ENCODE measurements around the gene NTHL1. TPM values are rescaled to one million over a fixed set of nuclear protein-coding genes. Genes with fewer than 3 reads are reported as not detected.

Gene NTHL1
- total and polyA plus RNA-seq, 10 of the 15 experiments (the other 5 are each of a cell fraction or from before 2014, with no cell fraction given) = 0.85 to 54.7 (median 39.0) TPM

MicroRNA genes within 50 kb of the gene (microRNA counts, 767-probe panel; counts per million panel counts)
- microRNA hsa-miR-1225-3p (1,438 counts per million, percentile 53 among the panel's probes with 10 or more counts), microRNA hsa-miR-1225-5p (1,512 counts per million, percentile 58 among the panel's probes with 10 or more counts)

Small RNAs within 50 kb of the gene (microRNA-seq; reads per million reads assigned to microRNA genes)
- not detected for gene MIR1225

Small RNAs within 50 kb of the gene (small RNA-seq; reads per million reads assigned to genes)
- not detected for gene MIR1225
- not detected for gene RN7SL219P

Other genes starting within 250 kb of the NTHL1 start
Only the 7 nearest of the 28 such genes appear.
- 0.33 and 0.34 TPM in 2 replicates for gene NOXO1, start 66.4 kb downstream of the NTHL1 start, total RNA-seq (2014; rRNA removed)
- not detected in 2 replicates for gene NOXO1, start 66.4 kb downstream of the NTHL1 start, total RNA-seq (2014; rRNA removed; fragmentation: Illumina TruSeq; extraction: Trizol)
- 0.26 and 0.40 TPM in 2 replicates for gene NOXO1, start 66.4 kb downstream of the NTHL1 start, total RNA-seq (2021)
- gene NOXO1, start 66.4 kb downstream of the NTHL1 start, polyA plus RNA-seq (2011; rRNA removed) = 0.14 and 0.26 TPM in 2 replicates
- 0.09 TPM in 1 of 2 replicates, not detected in the other for gene NOXO1, start 66.4 kb downstream of the NTHL1 start, polyA plus RNA-seq (2014; fragmentation: Illumina TruSeq; extraction: Trizol)
- not detected for gene NOXO1, start 66.4 kb downstream of the NTHL1 start, polyA plus RNA-seq (2014; fragmentation: Nextera tagmentation; extraction: Ambion mirVana)
- 0.46 and 0.76 TPM in 2 replicates for gene NOXO1, start 66.4 kb downstream of the NTHL1 start, polyA plus RNA-seq (2014; rRNA removed)
- under 1 TPM in 1 of 2 experiments, not detected in 1; 0.14 TPM for gene NOXO1, start 66.4 kb downstream of the NTHL1 start, polyA plus RNA-seq (2016; fragmentation: Nextera tagmentation; extraction: Ambion mirVana)
- gene GFER, start 63.6 kb downstream of the NTHL1 start, total RNA-seq (2014; rRNA removed) = 36.6 and 38.2 TPM in 2 replicates
- gene GFER, start 63.6 kb downstream of the NTHL1 start, total RNA-seq (2014; rRNA removed; fragmentation: Illumina TruSeq; extraction: Trizol) = 19.8 and 20.7 TPM in 2 replicates
- 46.2 and 46.7 TPM in 2 replicates for gene GFER, start 63.6 kb downstream of the NTHL1 start, total RNA-seq (2021)
- gene GFER, start 63.6 kb downstream of the NTHL1 start, polyA plus RNA-seq (2011; rRNA removed) = 13.7 and 24.3 TPM in 2 replicates
- 4.8 and 19.7 TPM in 2 replicates for gene GFER, start 63.6 kb downstream of the NTHL1 start, polyA plus RNA-seq (2014; fragmentation: Illumina TruSeq; extraction: Trizol)
- 1 to 10 TPM; 2.4 to 9.2 TPM for gene GFER, start 63.6 kb downstream of the NTHL1 start, polyA plus RNA-seq (2014; fragmentation: Nextera tagmentation; extraction: Ambion mirVana)
- gene GFER, start 63.6 kb downstream of the NTHL1 start, polyA plus RNA-seq (2014; rRNA removed) = 46.4 and 62.0 TPM in 2 replicates
- 10 to 100 TPM; 55.8 to 57.7 TPM for gene GFER, start 63.6 kb downstream of the NTHL1 start, polyA plus RNA-seq (2016; fragmentation: Nextera tagmentation; extraction: Ambion mirVana)
- 14.8 and 18.1 TPM in 2 replicates for gene SYNGR3, start 57.9 kb downstream of the NTHL1 start, total RNA-seq (2014; rRNA removed)
- 5.9 and 6.0 TPM in 2 replicates for gene SYNGR3, start 57.9 kb downstream of the NTHL1 start, total RNA-seq (2014; rRNA removed; fragmentation: Illumina TruSeq; extraction: Trizol)
- gene SYNGR3, start 57.9 kb downstream of the NTHL1 start, total RNA-seq (2021) = 14.1 and 16.4 TPM in 2 replicates
- 7.4 and 10.5 TPM in 2 replicates for gene SYNGR3, start 57.9 kb downstream of the NTHL1 start, polyA plus RNA-seq (2011; rRNA removed)
- 3.4 and 7.2 TPM in 2 replicates for gene SYNGR3, start 57.9 kb downstream of the NTHL1 start, polyA plus RNA-seq (2014; fragmentation: Illumina TruSeq; extraction: Trizol)
- 1 to 10 TPM; 1.2 to 2.0 TPM for gene SYNGR3, start 57.9 kb downstream of the NTHL1 start, polyA plus RNA-seq (2014; fragmentation: Nextera tagmentation; extraction: Ambion mirVana)
- gene SYNGR3, start 57.9 kb downstream of the NTHL1 start, polyA plus RNA-seq (2014; rRNA removed) = 13.8 and 13.9 TPM in 2 replicates
- gene SYNGR3, start 57.9 kb downstream of the NTHL1 start, polyA plus RNA-seq (2016; fragmentation: Nextera tagmentation; extraction: Ambion mirVana) = 1 to 10 TPM; 3.5 to 5.6 TPM
- 14.7 and 20.6 TPM in 2 replicates for gene ZNF598, start 38.0 kb downstream of the NTHL1 start, total RNA-seq (2014; rRNA removed)
- gene ZNF598, start 38.0 kb downstream of the NTHL1 start, total RNA-seq (2014; rRNA removed; fragmentation: Illumina TruSeq; extraction: Trizol) = 11.0 and 14.4 TPM in 2 replicates
- gene ZNF598, start 38.0 kb downstream of the NTHL1 start, total RNA-seq (2021) = 71.3 and 74.0 TPM in 2 replicates
- 4.7 and 12.7 TPM in 2 replicates for gene ZNF598, start 38.0 kb downstream of the NTHL1 start, polyA plus RNA-seq (2011; rRNA removed)
- 5.8 and 14.4 TPM in 2 replicates for gene ZNF598, start 38.0 kb downstream of the NTHL1 start, polyA plus RNA-seq (2014; fragmentation: Illumina TruSeq; extraction: Trizol)
- gene ZNF598, start 38.0 kb downstream of the NTHL1 start, polyA plus RNA-seq (2014; fragmentation: Nextera tagmentation; extraction: Ambion mirVana) = under 1 TPM; 0.08 to 0.84 TPM
- gene ZNF598, start 38.0 kb downstream of the NTHL1 start, polyA plus RNA-seq (2014; rRNA removed) = 53.8 and 70.0 TPM in 2 replicates
- 10 to 100 TPM in 1 of 2 experiments, 1 to 10 TPM in 1; 8.0 to 19.4 TPM for gene ZNF598, start 38.0 kb downstream of the NTHL1 start, polyA plus RNA-seq (2016; fragmentation: Nextera tagmentation; extraction: Ambion mirVana)
- gene NPW, start 28.0 kb downstream of the NTHL1 start, total RNA-seq (2014; rRNA removed) = 0.23 and 0.33 TPM in 2 replicates
- gene NPW, start 28.0 kb downstream of the NTHL1 start, total RNA-seq (2014; rRNA removed; fragmentation: Illumina TruSeq; extraction: Trizol) = 0.67 TPM in 1 of 2 replicates, not detected in the other
- 0.85 and 1.3 TPM in 2 replicates for gene NPW, start 28.0 kb downstream of the NTHL1 start, total RNA-seq (2021)
- gene NPW, start 28.0 kb downstream of the NTHL1 start, polyA plus RNA-seq (2011; rRNA removed) = not detected in 2 replicates
- not detected in 2 replicates for gene NPW, start 28.0 kb downstream of the NTHL1 start, polyA plus RNA-seq (2014; fragmentation: Illumina TruSeq; extraction: Trizol)
- gene NPW, start 28.0 kb downstream of the NTHL1 start, polyA plus RNA-seq (2014; fragmentation: Nextera tagmentation; extraction: Ambion mirVana) = not detected
- 0.24 TPM in 1 of 2 replicates, not detected in the other for gene NPW, start 28.0 kb downstream of the NTHL1 start, polyA plus RNA-seq (2014; rRNA removed)
- 1 to 10 TPM; 1.4 to 2.5 TPM for gene NPW, start 28.0 kb downstream of the NTHL1 start, polyA plus RNA-seq (2016; fragmentation: Nextera tagmentation; extraction: Ambion mirVana)
- 0.06 TPM in 1 of 2 replicates, not detected in the other for gene NHERF2, start 20.9 kb downstream of the NTHL1 start, total RNA-seq (2014; rRNA removed)
- gene NHERF2, start 20.9 kb downstream of the NTHL1 start, total RNA-seq (2014; rRNA removed; fragmentation: Illumina TruSeq; extraction: Trizol) = not detected in 2 replicates
- gene NHERF2, start 20.9 kb downstream of the NTHL1 start, total RNA-seq (2021) = 0.31 and 0.51 TPM in 2 replicates
- gene NHERF2, start 20.9 kb downstream of the NTHL1 start, polyA plus RNA-seq (2011; rRNA removed) = 0.05 TPM in 1 of 2 replicates, not detected in the other
- gene NHERF2, start 20.9 kb downstream of the NTHL1 start, polyA plus RNA-seq (2014; fragmentation: Illumina TruSeq; extraction: Trizol) = 0.06 TPM in 1 of 2 replicates, not detected in the other
- not detected for gene NHERF2, start 20.9 kb downstream of the NTHL1 start, polyA plus RNA-seq (2014; fragmentation: Nextera tagmentation; extraction: Ambion mirVana)
- not detected in 2 replicates for gene NHERF2, start 20.9 kb downstream of the NTHL1 start, polyA plus RNA-seq (2014; rRNA removed)
- gene NHERF2, start 20.9 kb downstream of the NTHL1 start, polyA plus RNA-seq (2016; fragmentation: Nextera tagmentation; extraction: Ambion mirVana) = under 1 TPM; 0.10 to 0.19 TPM
- gene TSC2, start 151 bp upstream of the NTHL1 start, total RNA-seq (2014; rRNA removed) = 15.9 and 20.4 TPM in 2 replicates
- 9.7 and 10.9 TPM in 2 replicates for gene TSC2, start 151 bp upstream of the NTHL1 start, total RNA-seq (2014; rRNA removed; fragmentation: Illumina TruSeq; extraction: Trizol)
- 61.5 and 77.0 TPM in 2 replicates for gene TSC2, start 151 bp upstream of the NTHL1 start, total RNA-seq (2021)
- gene TSC2, start 151 bp upstream of the NTHL1 start, polyA plus RNA-seq (2011; rRNA removed) = 10.1 and 18.0 TPM in 2 replicates
- gene TSC2, start 151 bp upstream of the NTHL1 start, polyA plus RNA-seq (2014; fragmentation: Illumina TruSeq; extraction: Trizol) = 4.9 and 22.7 TPM in 2 replicates
- gene TSC2, start 151 bp upstream of the NTHL1 start, polyA plus RNA-seq (2014; fragmentation: Nextera tagmentation; extraction: Ambion mirVana) = 1 to 10 TPM; 1.6 to 3.9 TPM
- 31.3 and 48.1 TPM in 2 replicates for gene TSC2, start 151 bp upstream of the NTHL1 start, polyA plus RNA-seq (2014; rRNA removed)
- 10 to 100 TPM; 36.1 to 43.6 TPM for gene TSC2, start 151 bp upstream of the NTHL1 start, polyA plus RNA-seq (2016; fragmentation: Nextera tagmentation; extraction: Ambion mirVana)